LNCaP clone FGC (cell line): ENCODE results near the gene MYRIP.

Experiments
- DNase-seq: peaks from one replicate; pipeline ENCODE4 v3.0.0-alpha.2; 2011; ENCODE audit warnings: low read depth
- H3K4me3 ChIP-seq: 2 replicates; pipeline ENCODE4 v1.5.1; 2011; ENCODE audit warnings: mild to moderate bottlenecking, low read depth, low read length, control low read depth
- TF ChIP-seq, protein P1 (sequence below): IDR thresholded peaks from 2 replicates; pipeline ENCODE4 v1.5.1; 2012; ENCODE audit warnings: mild to moderate bottlenecking; ENCODE audit not compliant: control insufficient read depth, insufficient read depth; ENCODE audit errors: extremely low read depth

MYRIP gene

GRCh38 chr3:40226636-40227035 lies 417.2 kb downstream of the MYRIP start:
- DNase-seq = no peak
- TF ChIP-seq, protein P1, sequence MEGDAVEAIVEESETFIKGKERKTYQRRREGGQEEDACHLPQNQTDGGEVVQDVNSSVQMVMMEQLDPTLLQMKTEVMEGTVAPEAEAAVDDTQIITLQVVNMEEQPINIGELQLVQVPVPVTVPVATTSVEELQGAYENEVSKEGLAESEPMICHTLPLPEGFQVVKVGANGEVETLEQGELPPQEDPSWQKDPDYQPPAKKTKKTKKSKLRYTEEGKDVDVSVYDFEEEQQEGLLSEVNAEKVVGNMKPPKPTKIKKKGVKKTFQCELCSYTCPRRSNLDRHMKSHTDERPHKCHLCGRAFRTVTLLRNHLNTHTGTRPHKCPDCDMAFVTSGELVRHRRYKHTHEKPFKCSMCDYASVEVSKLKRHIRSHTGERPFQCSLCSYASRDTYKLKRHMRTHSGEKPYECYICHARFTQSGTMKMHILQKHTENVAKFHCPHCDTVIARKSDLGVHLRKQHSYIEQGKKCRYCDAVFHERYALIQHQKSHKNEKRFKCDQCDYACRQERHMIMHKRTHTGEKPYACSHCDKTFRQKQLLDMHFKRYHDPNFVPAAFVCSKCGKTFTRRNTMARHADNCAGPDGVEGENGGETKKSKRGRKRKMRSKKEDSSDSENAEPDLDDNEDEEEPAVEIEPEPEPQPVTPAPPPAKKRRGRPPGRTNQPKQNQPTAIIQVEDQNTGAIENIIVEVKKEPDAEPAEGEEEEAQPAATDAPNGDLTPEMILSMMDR = no peak
- H3K4me3 ChIP-seq = no peak overlapping the region

DNA sequence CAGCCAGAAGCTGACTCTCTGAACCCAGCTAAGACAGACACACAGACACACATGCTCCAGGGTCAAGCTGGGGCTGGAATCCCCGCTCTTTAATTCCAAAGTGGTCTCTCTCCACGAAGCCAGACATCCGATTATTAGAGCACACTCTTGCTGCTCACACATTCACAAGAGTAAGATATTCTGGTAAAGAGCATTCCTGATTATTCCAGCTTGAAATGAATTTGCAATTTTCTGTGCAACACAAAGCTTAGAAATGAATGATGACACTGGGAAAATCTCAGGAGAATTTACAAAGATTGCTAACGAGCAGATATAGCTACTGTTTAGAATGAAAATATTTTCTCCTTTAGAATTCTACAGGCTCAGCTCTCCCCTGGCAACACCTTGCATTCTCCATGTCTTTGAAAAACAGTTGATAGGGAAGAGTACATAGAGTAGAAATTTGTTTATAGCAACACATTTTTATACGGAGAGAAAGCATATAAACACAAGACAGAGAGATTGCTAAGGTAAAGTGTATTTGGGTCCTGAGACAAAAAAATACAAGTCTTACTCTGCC lies 419.5 kb downstream of the MYRIP start:
- no peak for DNase-seq

DNA sequence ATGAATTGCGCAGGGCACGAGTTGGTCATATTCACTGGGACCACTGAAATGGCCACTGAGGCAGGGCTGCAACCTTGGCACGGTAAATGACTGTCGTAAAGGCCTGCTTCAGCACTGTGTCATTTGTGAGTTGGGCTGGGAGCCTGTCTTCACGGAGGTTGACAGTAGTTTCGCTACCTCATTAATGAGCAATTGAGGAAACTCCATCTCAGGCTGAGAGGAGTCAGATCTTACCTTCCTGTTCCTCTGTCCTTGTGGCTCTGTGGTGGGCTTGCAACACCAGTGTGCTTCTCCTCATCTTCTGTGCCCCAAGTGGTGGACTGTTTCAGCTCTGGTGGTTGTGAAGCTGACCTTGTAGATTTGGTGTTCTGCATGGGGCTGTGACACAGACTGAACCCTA lies 420.0 kb downstream of the MYRIP start:
- no peak overlapping the region for H3K4me3 ChIP-seq
- no peak for DNase-seq
- TF ChIP-seq, protein P1 = no peak

More for the DNA sequence above, 419.5 kb downstream of the MYRIP start:
- TF ChIP-seq, protein P1 = no peak
- no peak overlapping the region for H3K4me3 ChIP-seq

DNA sequence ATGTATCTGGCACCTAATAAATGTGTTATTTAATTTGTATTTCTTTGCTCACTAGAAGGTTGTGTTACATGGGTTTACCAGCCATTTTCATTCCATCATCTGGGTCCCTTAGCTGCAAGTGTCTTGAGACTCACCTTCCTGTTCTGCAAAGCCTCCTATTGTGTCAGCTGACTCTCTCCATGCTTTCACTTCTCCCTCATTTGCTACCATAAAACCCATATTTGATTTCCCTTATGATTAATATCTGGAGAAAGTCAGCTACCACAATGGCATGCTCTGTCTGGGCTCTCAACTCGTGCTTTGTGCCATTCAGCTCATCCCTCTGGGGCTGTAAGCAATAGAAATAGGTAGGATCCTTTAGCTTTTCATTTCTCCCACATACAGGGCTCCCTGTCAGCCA lies 420.6 kb downstream of the MYRIP start:
- TF ChIP-seq, protein P1 = no peak
- no peak overlapping the region for H3K4me3 ChIP-seq
- no peak for DNase-seq

DNA sequence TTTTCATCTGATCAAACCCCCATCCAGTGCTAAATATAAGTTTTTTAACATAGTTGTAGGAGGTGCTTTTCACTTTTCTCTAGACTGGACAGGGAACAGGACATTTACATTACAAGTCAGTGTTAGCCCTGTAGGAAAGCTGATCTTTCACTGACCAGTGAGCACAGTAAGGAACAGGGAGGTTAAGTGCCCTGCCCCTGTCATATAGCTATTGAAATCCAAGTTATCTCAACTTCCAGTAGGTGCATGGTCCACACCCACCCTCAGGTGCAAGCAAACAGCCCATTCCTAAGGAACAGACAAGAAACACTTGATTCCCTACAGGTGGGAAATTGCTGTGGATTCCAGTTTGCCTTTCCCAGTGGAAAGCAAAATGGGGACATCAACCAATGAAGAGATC lies 421.0 kb downstream of the MYRIP start:
- DNase-seq = no peak
- H3K4me3 ChIP-seq = no peak overlapping the region
- TF ChIP-seq, protein P1 = no peak

DNA sequence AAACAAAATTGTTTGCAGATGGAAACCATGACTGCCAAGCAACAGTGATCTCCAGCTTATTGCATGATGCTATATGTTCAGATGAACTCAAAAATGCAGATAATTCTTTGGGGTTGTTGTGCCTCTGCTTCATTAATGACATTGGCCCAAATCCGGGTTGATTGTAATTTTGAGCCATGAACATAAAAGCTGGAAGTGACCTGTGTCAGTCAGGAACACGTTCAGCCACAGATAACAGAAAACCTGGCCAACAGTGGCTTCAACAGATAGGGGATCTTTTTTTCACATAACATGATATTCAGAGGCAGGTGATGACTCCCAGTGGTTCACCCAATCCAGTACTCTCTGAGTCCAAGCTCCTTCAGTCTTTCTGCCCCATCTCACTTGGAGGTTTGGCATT lies 423.2 kb downstream of the MYRIP start:
- TF ChIP-seq, protein P1 = no peak
- no peak overlapping the region for H3K4me3 ChIP-seq
- DNase-seq = no peak

GRCh38 chr3:40237159-40237558 lies 427.8 kb downstream of the MYRIP start:
- no peak overlapping the region for H3K4me3 ChIP-seq
- DNase-seq = no peak
- TF ChIP-seq, protein P1 = no peak
